Left ventricle myocardium inferior (tissue), 1 donor: ENCODE data around the gene NSRP1. TPM values are rescaled to one million over a fixed set of nuclear protein-coding genes. Genes with fewer than 3 reads are reported as not detected.

Experiments
- DNase-seq: peaks from one replicate; pipeline ENCODE4 v3.0.0-alpha.2; 2020
- H3K27ac ChIP-seq: fragments of 200-600 bp; replicated peaks from 2 replicates; pipeline ENCODE4 v1.8.0; 2021
- H3K27me3 ChIP-seq: fragments of 200-600 bp; 2 replicates; pipeline ENCODE4 v1.8.0; 2021; ENCODE audit warnings: low read depth
- H3K36me3 ChIP-seq: fragments of 200-600 bp; 2 replicates; pipeline ENCODE4 v1.8.0; 2021
- H3K4me1 ChIP-seq: fragments of 200-600 bp; 2 replicates; pipeline ENCODE4 v1.8.0; 2021
- H3K4me3 ChIP-seq: fragments of 200-600 bp; 2 replicates; pipeline ENCODE4 v1.8.0; 2021; ENCODE audit warnings: mild to moderate bottlenecking, moderate library complexity
- H3K9me3 ChIP-seq: fragments of 200-600 bp; replicated peaks from 2 replicates; pipeline ENCODE4 v1.8.0; 2021
- intact Hi-C: fragments of 100-400 bp; cut with micrococcal nuclease; formaldehyde crosslinking; loops from one replicate; pipeline ENCODE4 v1.11.0; 2022
- total RNA-seq: library from RNA; stranded (reverse); fragmentation: NEBNext Ultra II Directional; extraction: Animal tissue kit (Norgen Biotek cat#: 25700); gene quantifications from one replicate; pipeline ENCODE4 v1.2.1, GENCODE V29; 2021
- TF ChIP-seq, protein P1 (sequence below): fragments of 200-600 bp; IDR thresholded peaks from 2 replicates; pipeline ENCODE4 v1.8.0; 2021; ENCODE audit warnings: antibody characterized with exemption, mild to moderate bottlenecking, borderline replicate concordance
- donor health status: DM: no; HTN: yes; CAD: no; lungs with severe emphysema.

Gene NSRP1
- total RNA-seq, 1 donor from 2014 or later = 26.9 TPM

DNA sequence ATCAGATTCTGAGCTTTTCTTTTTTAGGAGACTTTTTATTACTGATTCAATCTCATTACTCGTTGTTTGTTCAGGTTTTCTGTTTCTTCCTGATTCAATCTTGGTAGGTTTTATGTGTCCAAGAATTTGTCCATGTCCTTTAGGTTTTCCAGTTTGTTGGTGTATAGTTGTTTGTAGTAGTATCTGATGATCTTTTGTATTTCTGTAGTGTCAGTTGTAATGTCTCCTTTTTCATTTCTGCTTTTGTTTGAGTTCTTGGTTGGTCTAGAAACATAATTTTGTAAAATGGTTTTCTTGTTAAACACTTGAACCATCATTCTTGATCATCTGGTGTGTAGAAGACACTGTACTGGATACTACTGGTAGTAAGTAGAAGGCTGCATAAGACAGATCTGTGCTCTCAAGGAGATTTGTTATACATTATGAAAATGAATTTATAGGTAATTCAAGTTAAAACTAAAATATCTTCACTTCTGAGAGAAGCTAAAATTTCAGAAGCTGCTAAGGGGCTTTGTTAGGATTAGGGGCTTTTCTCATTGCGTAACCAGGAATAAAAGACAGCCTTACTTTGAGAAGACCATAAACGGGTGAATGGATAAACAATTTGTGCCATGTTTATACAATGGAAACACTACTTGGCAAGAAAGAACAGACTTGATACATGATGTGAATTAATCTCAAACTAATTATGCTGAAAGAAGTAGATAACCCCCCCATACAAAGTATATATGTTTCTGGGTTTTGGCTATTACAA is 44.0 kb downstream of the NSRP1 start:
- Histone ChIP-seq H3K9me3 (peaks cover 29% of the 10 kb centered on the region), H3K27ac (no peak overlapping the region), H3K27me3 (no peaks in the 10 kb centered on the region), H3K4me1 (peaks cover 7% of the 10 kb centered on the region), H3K4me3 (no peak overlapping the region), H3K36me3 (peaks cover 29% of the 10 kb centered on the region)
- no peak for DNase-seq
- TF ChIP-seq, protein P1, sequence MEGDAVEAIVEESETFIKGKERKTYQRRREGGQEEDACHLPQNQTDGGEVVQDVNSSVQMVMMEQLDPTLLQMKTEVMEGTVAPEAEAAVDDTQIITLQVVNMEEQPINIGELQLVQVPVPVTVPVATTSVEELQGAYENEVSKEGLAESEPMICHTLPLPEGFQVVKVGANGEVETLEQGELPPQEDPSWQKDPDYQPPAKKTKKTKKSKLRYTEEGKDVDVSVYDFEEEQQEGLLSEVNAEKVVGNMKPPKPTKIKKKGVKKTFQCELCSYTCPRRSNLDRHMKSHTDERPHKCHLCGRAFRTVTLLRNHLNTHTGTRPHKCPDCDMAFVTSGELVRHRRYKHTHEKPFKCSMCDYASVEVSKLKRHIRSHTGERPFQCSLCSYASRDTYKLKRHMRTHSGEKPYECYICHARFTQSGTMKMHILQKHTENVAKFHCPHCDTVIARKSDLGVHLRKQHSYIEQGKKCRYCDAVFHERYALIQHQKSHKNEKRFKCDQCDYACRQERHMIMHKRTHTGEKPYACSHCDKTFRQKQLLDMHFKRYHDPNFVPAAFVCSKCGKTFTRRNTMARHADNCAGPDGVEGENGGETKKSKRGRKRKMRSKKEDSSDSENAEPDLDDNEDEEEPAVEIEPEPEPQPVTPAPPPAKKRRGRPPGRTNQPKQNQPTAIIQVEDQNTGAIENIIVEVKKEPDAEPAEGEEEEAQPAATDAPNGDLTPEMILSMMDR = no peak
- intact Hi-C loops = no loop called here

DNA sequence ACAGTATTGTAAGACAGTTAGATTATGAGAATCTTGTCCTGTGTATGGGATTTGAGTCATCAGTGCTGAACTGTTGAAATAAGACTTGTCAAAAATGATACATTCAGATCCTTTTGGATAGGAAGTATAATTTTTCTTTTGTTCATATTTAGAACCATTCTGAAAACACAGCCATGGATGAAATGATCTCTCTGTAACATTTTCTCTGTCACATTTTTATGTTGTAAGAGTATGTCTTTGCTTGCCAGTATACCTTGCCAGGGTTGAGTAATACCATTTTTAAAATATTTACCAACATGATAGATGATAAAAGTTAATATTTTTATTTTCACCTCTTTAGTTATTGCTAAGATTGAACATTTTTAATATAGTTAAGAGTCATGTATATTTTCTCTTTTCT is 45.0 kb downstream of the NSRP1 start:
- intact Hi-C loops = no loop called here
- Histone ChIP-seq H3K4me1 (peaks cover 7% of the 10 kb centered on the region), H3K27me3 (no peaks in the 10 kb centered on the region), H3K36me3 (peaks cover 29% of the 10 kb centered on the region), H3K4me3 (no peak overlapping the region), H3K9me3 (peaks cover 29% of the 10 kb centered on the region), H3K27ac (no peak overlapping the region)
- TF ChIP-seq, protein P1 = no peak
- DNase-seq = no peak

DNA sequence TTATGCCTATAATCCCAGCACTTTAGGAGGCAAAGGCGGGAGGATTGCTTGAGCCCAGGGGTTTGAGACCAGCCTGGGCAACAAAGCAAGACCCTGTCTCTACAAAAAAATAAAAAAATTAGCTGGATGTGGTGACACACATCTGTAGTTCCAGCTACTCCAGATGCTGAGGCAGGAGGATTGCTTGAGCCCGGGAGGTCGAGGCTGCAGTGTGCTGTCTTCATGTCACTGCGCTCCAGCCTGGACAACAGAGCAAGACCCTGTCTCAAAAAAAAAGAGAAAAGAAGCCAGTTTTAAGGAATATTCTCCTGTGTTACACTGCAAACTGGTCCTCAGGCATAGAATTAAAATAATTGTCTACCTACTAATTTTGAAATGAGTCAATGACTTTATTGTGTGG is 47.9 kb downstream of the NSRP1 start:
- Histone ChIP-seq H3K4me1 (no peaks in the 10 kb centered on the region), H3K27me3 (no peaks in the 10 kb centered on the region), H3K9me3 (peaks cover 16% of the 10 kb centered on the region), H3K27ac (no peak overlapping the region), H3K36me3 (peaks cover 24% of the 10 kb centered on the region), H3K4me3 (no peak overlapping the region)
- TF ChIP-seq, protein P1 = no peak
- no peak for DNase-seq
- intact Hi-C loops = no loop called here

DNA sequence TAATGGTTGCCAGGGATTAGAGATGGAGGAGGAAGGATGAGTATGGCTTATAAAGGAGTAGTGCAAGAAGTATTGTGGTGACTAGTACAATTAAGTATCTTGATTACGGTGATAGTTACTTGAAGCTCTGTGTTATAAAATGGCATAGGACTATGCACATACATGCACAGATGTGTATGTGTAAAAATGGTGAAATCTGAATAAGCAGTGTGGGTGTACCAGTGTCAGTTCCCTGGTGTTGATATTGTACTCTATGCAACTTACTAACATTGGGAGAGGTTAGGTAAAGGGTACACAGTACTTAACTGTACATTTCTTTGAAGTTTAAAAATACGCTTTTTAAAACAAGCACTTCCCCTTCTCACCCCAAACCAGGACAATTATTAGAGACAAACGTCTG is 48.5 kb downstream of the NSRP1 start:
- DNase-seq = no peak
- peaks cover 10% of the 10 kb centered on the region for H3K9me3 ChIP-seq
- H3K27ac ChIP-seq = no peak overlapping the region
- no peaks in the 10 kb centered on the region for H3K4me1 ChIP-seq
- H3K36me3 ChIP-seq = peaks cover 18% of the 10 kb centered on the region
- no peaks in the 10 kb centered on the region for H3K27me3 ChIP-seq
- TF ChIP-seq, protein P1 = no peak
- intact Hi-C loops = no loop called here
- no peak overlapping the region for H3K4me3 ChIP-seq

DNA sequence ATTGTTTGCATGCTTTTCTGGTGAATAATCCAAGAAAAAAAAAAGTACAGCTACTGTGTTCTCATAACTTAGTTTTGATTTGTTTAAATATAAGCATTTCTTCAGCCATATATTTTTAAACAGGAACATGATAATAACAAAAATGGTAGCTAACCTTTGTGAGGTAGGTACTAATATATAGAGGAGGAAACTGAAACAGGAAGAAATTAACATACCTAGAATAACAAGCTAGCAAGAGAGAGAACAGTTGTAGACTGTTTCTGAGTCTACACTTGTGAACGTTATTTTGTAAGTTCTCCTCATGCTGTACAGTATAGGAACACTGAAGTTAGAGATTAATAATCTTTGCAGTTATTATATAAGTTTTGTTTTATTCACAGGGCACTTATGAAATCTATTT is 49.3 kb downstream of the NSRP1 start:
- Histone ChIP-seq H3K4me3 (no peak overlapping the region), H3K9me3 (peaks cover 1% of the 10 kb centered on the region), H3K4me1 (no peaks in the 10 kb centered on the region), H3K27ac (no peak overlapping the region), H3K27me3 (no peaks in the 10 kb centered on the region), H3K36me3 (peaks cover 10% of the 10 kb centered on the region)
- intact Hi-C loops = no loop called here
- no peak for DNase-seq
- TF ChIP-seq, protein P1 = no peak
